HG03457 (cell line): ENCODE data around the gene CRY1.
"Not testable (repeated sequence)": the region's sequence is repeated elsewhere in the genome, so short reads cannot be mapped to it uniquely, and the experiment has no call there.

Experiments used
- ATAC-seq: cut with Tn5 transposase; IDR thresholded peaks from one replicate; pipeline ENCODE4 v1.9.1; 2021; ENCODE audit warnings: moderate number of reproducible peaks; ENCODE audit not compliant: unreplicated experiment

The CRY1 gene

DNA sequence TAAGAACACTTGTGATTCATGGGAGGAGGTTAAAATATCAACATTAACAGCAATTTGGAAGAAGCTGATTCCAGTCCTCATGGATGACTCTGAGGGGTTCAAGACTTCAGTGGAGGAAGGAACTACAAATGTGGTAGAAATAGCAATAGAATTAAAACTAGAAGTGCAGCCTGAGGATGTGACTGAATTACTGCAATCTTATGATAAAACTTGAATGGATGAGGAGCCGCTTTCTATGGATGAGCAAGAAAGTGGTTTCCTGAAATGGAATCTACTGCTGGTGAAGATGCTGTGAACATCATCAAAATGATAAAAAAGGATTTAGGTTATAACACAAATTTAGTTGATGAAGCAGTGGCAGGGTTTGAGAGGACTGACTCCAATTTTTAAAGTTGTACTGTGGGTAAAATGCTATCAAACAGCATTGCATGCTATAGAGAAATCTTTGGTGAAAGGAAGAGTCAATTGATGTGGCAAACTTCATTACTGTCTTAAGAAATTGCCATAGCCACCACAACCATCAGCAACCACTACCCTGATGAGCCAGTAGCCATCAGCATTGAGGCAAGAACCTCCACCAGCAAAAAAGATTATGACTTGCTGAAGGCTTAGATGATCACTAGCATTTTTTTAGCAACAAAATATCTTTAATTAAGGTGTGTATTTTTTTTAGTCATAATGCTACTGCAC lies 80.5 kb downstream of the CRY1 start:
- no peak for ATAC-seq

DNA sequence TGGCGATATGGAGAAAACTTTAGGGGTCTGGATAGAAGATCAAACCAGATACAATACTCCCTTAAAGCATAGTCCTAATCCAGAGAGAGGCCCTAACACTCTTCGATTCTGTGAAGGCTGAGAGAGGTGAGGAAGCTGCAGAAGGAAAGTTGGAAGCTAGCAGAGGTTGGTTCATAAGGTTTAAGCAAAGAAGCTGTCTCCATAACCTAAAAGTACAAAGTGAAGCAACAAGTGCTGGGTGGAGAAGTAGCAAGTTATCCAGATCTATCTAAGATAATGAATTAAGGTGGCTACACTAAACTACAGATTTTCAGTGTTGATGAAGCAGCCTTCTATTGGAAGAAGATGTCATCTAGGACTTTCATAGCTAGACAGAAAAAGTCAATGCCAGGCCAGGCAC lies 81.8 kb downstream of the CRY1 start:
- ATAC-seq: no peak

DNA sequence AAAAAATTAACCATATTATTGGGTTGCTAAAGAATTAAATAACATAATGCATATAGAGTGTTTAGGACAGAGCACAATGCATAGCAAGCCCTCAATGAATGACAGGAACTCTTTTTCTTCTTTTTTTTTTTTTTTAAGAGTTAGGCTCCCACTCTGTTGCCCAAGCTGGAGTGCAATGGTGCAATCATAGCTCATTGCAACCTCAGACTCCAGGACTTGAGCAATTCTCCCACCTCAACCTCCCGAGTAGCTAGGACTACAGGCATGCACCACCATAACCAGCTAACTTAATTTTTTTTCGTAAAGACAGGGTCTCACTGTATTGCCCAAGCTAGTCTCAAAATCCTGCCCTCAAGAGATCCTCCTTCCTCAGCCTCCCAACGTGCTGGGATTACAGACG lies 85.9 kb downstream of the CRY1 start:
- ATAC-seq: no peak

DNA sequence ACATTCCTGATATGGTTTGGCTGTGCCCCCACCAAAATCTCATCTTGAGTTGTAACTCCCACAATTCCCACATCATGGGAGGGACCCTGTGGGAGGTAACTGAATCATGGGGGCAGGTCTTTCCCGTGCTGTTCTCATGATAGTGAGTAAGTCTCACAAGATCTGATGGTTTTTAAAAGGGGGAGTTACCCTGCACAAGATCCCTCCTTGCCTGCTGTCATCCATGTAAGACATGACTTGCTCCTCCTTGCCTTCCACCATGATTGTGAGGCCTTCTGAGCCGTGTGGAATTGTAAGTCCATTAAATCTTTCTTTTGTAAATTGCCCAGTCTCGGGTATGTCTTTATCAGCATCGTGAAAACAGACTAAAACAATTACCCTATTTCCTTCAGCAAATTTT lies 90.7 kb downstream of the CRY1 start:
- ATAC-seq: not testable (repeated sequence)

DNA sequence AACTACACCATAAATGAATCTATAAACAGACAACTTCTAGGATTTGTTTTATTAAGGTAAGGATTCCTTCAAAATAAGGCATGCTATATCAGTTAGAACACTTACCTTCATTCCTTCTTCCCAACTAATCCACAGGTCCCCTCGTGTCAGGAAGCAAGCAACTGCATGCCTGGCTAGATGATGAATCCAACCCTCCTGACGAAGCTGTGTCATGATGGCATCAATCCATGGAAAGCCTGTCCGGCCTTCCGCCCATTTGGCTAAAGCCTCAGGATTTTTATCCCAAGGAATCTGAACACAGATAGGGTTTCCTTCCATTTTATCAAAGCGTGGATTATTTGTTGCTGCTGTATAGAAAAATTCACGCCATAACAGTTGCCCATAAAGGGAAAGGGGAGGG lies 93.9 kb downstream of the CRY1 start:
- no peak for ATAC-seq

DNA sequence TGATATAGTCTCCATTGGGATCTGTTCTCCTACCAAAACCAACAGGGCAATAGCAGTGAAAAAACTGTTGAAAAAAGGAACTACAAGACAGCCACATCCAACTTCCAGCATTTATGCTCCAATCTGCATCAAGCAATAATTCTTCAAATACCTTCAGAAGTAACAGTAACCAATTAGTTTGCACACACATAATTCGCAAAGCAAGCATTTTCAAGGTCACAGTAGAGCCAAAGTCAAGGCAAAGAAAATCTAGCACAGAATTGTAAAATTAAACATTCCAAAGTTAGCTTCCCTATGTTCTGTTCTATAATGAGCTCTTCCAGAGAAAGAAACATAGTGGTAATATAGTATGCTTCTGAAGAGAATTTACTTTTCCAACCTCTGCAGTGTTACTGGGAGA lies 95.4 kb downstream of the CRY1 start:
- no peak for ATAC-seq

DNA sequence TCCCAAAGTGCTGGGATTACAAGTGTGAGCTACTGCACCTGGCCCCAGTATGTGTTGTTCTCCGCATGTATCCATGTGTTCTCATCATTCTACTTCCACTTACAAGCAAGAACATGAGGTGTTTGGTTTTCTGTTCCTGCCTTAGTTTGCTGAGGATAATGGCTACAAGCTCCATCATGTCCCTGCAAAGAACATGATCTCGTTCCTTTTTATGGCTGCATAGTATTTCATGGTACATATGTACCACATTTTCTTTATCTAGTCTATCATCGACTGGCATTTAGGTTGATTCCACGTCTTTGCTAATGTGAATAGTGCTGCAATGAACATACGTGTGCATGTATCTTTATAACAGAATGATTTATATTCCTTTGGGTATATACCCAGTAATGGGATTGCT lies 97.2 kb downstream of the CRY1 start:
- not testable (repeated sequence) for ATAC-seq

DNA sequence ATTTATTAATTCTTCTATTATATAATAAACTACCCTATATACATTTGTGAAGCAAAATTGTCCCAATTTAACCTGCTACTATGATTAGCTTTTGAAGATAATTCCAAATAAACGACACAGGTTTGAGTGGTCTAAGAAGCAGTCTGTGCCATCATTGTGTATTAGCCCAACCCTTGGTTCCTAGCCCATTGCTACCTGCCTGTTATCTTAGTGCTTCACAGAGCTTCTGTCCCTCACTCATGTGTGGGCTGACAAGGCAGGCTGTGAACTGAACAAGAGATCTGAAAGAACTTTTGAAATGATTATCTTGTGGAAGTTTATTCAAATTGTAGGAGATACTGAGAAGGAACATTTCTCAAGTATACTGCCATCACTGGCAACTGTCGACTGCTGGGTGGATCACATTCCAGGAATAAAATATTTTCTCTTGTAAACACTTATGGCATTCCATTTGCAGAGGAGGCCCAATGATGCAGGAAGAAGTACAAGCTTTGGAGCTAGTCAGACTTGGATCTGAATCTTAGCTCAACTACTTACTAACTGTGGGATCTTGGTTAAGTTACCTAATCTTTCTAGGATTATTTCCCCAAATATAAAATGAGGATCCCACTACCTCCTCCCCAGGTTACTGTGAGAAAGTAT lies 98.6 kb downstream of the CRY1 start:
- ATAC-seq: no peak

DNA sequence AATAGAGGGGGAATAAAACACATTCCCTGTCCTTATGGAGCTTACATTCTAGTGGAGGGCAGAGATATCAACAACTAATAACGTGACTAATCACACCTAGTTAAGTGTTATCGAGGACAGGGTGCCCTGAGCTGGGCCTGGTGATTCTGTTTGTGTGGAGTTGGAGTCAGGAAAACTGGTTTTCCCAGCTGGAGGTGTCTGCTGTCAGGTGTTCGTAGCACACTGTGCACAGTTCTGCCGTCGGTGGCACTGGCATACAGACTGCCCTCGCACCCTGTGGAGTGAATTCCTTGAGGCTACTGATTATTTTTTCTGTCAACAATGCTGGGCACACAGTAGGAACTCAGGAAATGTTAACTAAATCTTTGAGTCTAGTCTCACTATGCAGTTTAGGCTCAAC lies 105.5 kb downstream of the CRY1 start:
- no peak for ATAC-seq

DNA sequence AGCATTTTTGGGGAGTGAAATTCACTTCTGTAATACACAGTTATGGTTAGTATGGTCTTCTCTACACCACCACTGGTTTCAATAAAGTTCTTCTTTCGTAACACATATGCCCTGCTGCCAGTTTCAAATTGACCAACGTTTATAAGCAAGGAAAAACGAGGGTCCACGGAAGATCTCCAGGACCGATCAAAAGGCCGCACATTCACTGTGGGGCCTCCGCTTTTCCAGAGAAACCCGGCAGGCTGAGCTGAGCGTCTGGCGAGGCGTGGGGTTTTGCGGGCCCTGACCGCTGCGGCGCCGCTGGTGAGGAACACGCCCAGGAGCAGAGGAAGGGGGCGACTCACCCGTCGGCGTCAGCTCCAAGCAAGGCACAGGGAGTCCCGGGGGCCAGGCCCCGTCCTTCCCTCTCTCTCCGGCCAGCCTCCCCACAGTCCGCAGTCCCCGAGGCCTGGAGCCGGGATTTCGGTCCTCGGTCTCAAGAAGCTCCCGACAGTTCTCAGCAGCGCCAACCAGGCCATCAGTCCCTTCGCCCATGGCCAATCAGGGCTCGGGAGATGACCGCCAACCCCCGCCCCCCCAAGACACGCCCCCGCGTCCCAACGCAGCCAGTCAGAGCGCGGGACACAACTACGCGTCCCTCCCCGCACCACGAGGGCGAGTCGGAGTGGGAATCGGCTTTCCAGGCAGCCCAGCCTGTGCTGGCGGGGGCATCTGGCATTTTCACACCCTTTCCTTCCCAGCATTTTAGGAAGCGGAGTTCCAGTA lies 106.5 kb downstream of the CRY1 start, which contains the start of gene MTERF2:
MTERF2 (minus strand) TSS at position 522 of the 765 bp plus-strand sequence. CDS start 8,432 bp downstream, outside the sequence.
- peak; percentile 83 for ATAC-seq

DNA sequence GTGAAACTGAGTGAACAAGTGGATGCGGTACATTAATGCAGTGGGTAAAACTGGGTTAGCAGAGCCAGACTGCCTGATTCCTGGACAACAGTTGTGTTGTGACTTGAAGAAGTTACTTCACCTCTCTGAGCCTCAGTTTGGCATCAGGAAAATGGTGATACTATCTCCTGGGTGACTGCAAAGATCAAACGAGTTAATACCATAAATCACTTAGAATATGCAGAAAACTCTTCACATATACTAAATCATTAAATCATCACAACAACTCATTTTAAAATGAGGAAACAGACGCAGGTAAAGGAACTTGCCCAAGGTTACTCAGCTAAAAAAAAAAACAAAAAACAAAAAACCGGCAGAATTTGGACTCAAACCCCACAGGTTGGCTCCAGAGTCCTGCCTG lies 107.2 kb downstream of the CRY1 start:
- no peak for ATAC-seq

DNA sequence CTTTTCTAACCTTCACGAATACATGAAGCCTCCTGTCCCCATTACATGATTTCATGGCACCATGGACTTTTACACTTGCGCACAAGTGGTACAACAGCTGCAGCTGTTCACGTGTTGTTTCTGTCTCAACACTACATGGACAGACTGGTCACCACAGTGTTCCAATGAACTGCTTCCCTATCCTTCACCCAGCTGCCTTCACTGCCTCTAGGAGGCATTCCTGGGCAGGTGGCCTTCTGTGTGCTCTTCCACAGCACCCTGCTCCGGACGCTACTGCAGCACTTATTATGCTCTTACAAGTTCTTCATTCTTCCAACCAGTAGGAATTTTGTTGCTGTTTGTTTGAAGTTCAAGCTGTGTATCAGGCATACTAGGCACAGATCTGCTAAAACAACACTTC lies 107.9 kb downstream of the CRY1 start:
- ATAC-seq: no peak

DNA sequence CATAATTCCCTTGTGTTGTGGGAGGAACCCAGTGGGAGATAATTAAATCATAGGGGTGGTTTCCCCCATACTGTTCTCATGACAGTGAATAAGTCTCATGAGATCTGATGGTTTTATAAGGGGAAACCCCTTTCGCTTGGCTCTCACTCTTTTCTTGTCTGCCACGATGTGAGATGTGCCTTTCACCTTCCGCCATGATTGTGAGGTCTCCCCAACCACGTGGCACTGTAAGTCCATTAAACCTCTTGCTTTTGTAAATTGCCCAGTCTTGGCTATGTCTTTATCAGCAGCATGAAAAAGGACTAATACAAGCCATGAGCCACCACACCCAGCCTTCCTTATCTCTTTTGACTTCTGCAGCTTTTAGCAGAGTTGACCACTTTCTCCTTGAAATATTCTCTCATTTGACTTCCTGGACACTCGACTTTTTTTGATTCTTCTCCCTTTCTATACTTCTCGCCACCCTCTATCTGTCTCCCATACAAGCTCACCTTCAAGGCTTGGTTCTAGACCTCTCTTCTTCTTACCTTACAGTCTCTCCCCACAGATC lies 108.7 kb downstream of the CRY1 start:
- no peak for ATAC-seq

DNA sequence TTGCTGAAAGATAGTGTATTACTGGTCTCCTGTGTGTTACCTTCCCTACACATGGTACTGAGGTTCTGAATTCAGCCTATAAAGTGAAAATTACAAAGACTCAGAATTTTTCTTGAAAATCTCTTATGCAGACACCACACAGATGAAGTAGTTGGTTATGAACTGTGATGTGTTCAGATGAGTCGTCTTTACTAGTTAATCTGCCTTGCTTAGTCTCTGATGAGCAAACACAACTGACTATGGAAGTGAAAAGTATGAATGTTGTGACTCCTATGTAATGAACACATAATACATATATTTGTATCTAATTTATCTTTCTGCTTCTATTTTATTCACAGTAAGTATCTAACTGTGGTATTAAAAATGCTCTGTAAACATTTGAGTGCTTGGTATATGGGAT lies 111.1 kb downstream of the CRY1 start:
- no peak for ATAC-seq

DNA sequence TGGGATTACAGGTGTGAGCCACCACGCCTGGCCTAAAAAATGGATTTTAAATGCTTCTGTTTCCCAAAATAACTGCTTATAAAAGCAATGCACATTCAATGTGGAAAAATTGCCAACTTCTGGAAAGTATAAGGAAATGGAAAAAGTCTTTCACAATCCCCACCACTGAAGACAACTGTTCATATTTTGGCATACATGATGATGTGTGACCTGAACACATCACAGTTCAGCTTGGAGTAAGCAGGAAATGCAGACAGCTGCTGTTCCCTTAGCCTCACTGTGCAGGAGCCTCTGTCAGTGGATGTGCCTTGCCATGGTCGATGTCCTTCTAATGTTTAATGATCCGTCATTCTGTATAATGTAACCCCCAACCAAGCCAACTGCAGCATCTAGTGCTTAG lies 111.6 kb downstream of the CRY1 start:
- ATAC-seq: no peak

DNA sequence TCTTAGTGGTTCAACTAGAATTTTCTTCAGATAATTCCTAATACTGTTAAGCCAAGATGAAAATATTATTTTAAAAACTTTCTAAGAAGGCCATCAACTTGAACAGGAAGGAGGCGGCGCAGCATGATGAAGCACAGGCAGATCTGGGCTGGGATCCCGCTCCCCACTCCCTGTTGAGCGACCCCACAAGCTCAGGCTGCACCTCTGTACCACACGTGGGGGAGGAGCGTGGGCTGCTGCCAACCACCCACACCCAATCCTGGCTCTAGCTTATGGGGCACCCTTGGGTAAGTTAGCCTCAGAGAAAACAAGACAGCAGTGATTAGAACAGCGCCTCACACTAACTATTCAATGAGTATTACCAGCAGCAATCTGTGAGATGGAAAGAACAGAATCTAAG lies 112.4 kb downstream of the CRY1 start:
- no peak for ATAC-seq

DNA sequence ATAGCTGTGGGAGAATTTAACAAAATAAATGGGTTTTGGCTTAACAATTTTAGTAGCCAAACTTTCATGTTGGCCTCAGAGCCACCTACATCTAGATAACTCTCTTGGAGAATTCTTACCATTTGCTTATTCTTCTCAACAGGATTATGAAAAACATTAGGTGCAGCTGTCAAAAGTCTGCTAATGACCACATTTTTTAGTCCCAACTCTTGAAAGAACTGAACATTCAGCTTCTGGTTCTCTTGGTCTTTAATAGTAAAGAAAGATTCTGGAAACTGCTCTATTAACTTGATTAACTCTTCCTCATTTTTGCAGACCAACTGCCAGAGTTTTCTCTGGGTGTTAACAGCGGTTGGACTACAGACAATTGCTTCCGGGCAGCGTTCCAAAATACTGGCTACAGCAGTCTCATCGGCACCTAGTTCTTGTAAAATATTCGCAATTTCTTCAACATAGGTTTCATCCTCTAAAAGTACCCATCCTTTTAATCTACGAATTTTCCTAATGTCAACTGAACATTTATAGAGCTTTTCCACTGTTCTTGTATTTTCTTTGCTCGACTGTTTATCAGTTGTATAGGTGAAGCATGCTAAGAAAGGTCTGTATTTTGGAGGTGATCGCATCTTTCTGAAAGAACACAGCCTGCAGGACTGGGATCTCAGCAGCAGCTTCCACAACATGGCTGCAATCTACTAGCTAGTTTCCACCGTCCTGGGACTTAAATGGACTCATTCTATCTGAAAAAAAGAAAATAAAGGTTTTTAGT lies 115.1 kb downstream of the CRY1 start:
- no peak for ATAC-seq

DNA sequence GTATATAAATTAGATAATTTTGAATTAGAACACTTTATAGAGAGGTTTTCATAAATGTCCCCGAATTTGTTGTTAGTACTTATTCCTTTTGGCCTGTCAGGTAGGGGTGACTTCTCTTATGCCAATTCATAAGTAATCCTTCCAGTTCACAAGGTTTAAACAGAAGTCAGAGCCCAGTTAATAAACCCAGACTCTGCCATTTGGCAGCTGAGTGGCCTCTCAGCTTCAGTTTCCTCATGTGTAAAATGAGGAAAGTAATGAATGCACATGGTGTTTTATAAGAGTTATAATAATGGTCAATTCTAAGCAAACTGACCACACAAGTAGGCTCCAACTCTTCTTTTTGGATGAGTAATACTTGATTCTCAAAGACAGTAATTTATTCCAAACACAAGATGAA lies 116.7 kb downstream of the CRY1 start:
- no peak for ATAC-seq

DNA sequence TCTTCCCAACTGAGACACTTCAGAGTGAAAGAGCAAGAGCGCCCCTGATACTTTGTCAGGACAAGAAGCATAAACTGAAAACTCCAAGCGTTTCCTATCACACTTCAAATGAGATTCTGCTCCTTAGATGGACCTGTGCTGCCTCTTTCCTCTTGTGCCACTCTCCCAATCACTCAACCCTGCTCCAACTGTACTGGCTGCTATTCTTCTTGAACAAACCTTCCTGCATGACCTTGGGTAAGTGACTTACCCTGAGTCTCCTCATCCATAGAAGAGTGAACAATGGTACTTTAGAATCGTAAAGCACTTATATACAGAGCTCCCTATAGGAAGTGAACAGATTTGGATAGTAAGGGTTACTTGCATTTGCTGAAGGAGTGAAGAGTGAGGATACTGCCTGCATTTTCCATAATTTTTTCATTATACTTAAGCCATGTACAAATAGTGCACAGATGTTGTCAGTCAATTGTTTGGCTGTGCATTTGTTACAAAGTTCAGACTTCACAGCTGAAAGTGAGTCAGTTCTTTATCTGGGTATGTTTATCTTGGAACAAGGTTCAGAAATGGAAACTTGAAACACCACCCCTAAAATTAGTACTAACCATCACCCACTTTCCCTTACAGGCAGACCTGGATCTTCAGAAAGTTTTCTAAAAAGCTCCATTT lies 117.2 kb downstream of the CRY1 start:
- no peak for ATAC-seq

DNA sequence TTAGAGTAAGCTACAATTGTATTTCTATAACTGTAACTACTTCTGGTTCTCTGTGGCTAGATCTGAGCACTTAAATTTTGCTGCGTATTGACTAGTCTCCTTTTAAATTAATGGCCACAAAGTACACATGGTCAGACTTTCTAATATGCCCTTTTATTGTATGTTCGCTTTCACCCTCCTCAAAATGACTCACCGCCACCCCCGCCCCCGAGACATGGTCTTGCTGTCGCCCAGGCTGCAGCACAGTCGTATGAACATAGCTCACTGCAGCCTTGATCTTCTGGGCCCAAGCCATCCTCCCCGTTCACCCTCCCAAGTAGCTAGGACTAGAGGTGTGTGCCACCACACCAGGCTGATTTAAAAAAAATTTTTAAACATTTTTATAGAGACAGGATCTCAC lies 118.3 kb downstream of the CRY1 start:
- no peak for ATAC-seq

DNA sequence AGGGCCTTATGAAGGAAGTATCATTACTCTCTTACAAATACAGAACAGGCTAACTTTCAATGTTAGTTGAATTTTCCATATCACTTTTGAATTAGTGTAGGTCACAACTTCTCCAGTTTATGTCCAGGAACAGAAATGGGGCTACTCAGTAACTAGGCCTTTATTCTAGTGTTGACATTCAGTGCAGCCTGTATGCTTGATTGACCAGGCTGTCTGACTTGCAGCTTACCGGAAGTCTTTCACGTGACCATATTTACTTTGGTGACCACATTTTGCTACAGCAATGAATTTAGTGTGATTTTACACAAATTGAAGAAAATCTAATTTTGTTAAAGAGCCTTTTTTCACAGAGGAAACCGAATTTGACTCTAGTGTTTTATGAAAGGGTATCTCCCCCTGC lies 118.8 kb downstream of the CRY1 start:
- no peak for ATAC-seq
